Loucy (cell line): ENCODE measurements around the gene LLCFC1.
"Not testable (repeated sequence)": the region's sequence is repeated elsewhere in the genome, so short reads cannot be mapped to it uniquely, and the experiment has no call there.

ENCODE experiments used
- CTCF ChIP-seq: fragments of 200-600 bp; sonication (generic); conservative IDR thresholded peaks from 2 replicates; pipeline ENCODE4 v1.5.1; 2014; ENCODE audit warnings: mild to moderate bottlenecking, antibody characterized with exemption, low read length
- EZH2phosphoT487 ChIP-seq: fragments of 200-600 bp; IDR thresholded peaks from 2 replicates; pipeline ENCODE4 v1.6.1; 2018; ENCODE audit warnings: antibody characterized with exemption, mild to moderate bottlenecking, moderate library complexity, borderline replicate concordance

GRCh38 chr7:142978402-142978801, 39.1 kb downstream of the LLCFC1 start:
- TF ChIP-seq CTCF, EZH2phosphoT487: not testable (repeated sequence)
